Fibroblast of gingiva (primary cell): Measurements from ENCODE around the gene RBMS3.
"Not testable (repeated sequence)": the region's sequence is repeated elsewhere in the genome, so short reads cannot be mapped to it uniquely, and the experiment has no call there.

Experiments used
- DNase-seq: peaks from one replicate; pipeline ENCODE4 v3.0.0-alpha.2; 2011; ENCODE audit warnings: low read depth

Gene RBMS3

GRCh38 chr3:29430558-29430971 lies 149.7 kb downstream of the RBMS3 start:
- DNase-seq: peak; percentile 68

GRCh38 chr3:29436612-29437323 lies 155.9 kb downstream of the RBMS3 start:
- peak; percentile 15 for DNase-seq

GRCh38 chr3:29438580-29438979 lies 157.7 kb downstream of the RBMS3 start:
- DNase-seq: no peak

GRCh38 chr3:29440413-29441305 lies 159.8 kb downstream of the RBMS3 start:
- DNase-seq: no peak

- DNase-seq: no peak
Observed at GRCh38 chr3:29441422-29441821, 160.6 kb downstream of the RBMS3 start.

- no peak for DNase-seq
Observed at GRCh38 chr3:29447946-29448627, 167.2 kb downstream of the RBMS3 start.

- no peak for DNase-seq
Observed at GRCh38 chr3:29451920-29452319, 171.0 kb downstream of the RBMS3 start.

GRCh38 chr3:29452934-29453283 lies 172.0 kb downstream of the RBMS3 start:
- peak; percentile 1 for DNase-seq

GRCh38 chr3:29453284-29454001 lies 172.6 kb downstream of the RBMS3 start:
- DNase-seq: peak; percentile 34

- no peak for DNase-seq
Observed at GRCh38 chr3:29454161-29454611, 173.3 kb downstream of the RBMS3 start.

GRCh38 chr3:29456901-29457300 lies 176.0 kb downstream of the RBMS3 start:
- DNase-seq: no peak

GRCh38 chr3:29463304-29463703 lies 182.4 kb downstream of the RBMS3 start:
- no peak for DNase-seq

- DNase-seq: peak; percentile 45
Observed at GRCh38 chr3:29465836-29466235, 185.0 kb downstream of the RBMS3 start.

- no peak for DNase-seq
Observed at GRCh38 chr3:29466442-29466841, 185.6 kb downstream of the RBMS3 start.

- no peak for DNase-seq
Observed at GRCh38 chr3:29468187-29468586, 187.3 kb downstream of the RBMS3 start.

- not testable (repeated sequence) for DNase-seq
Observed at GRCh38 chr3:29473481-29474170, 192.8 kb downstream of the RBMS3 start.

- no peak for DNase-seq
Observed at GRCh38 chr3:29475305-29475840, 194.5 kb downstream of the RBMS3 start.

GRCh38 chr3:29475854-29476253 lies 195.0 kb downstream of the RBMS3 start:
- DNase-seq: no peak

GRCh38 chr3:29478611-29479010 lies 197.7 kb downstream of the RBMS3 start:
- no peak for DNase-seq

- no peak for DNase-seq
Observed at GRCh38 chr3:29481249-29481648, 200.4 kb downstream of the RBMS3 start.
